GM18508 (cell line): ENCODE results near the gene RNGTT.

ENCODE experiments used
- ATAC-seq: cut with Tn5 transposase; IDR thresholded peaks from one replicate; pipeline ENCODE4 v1.9.1; 2021; ENCODE audit warnings: moderate number of reproducible peaks; ENCODE audit not compliant: insufficient read depth, unreplicated experiment

RNGTT gene

GRCh38 chr6:88671624-88672023, 291.8 kb downstream of the RNGTT start:
- ATAC-seq = no peak

GRCh38 chr6:88670369-88670768, 293.0 kb downstream of the RNGTT start:
- no peak for ATAC-seq

GRCh38 chr6:88669475-88669874, 293.9 kb downstream of the RNGTT start:
- ATAC-seq = no peak

- ATAC-seq = no peak
These were observed 296.5 kb downstream of the RNGTT start for GRCh38 chr6:88666901-88667300.

GRCh38 chr6:88665131-88665530, 298.3 kb downstream of the RNGTT start:
- no peak for ATAC-seq

GRCh38 chr6:88663801-88664200, 299.6 kb downstream of the RNGTT start:
- ATAC-seq = no peak

GRCh38 chr6:88662653-88663174, 300.7 kb downstream of the RNGTT start:
- no peak for ATAC-seq

- peak; percentile 54 for ATAC-seq
These were observed 301.2 kb downstream of the RNGTT start for GRCh38 chr6:88662163-88662580.

GRCh38 chr6:88661136-88661535, 302.3 kb downstream of the RNGTT start:
- ATAC-seq = no peak

- no peak for ATAC-seq
These were observed 307.8 kb downstream of the RNGTT start for GRCh38 chr6:88655586-88655985.

- no peak for ATAC-seq
These were observed 309.5 kb downstream of the RNGTT start for GRCh38 chr6:88653936-88654335.

- no peak for ATAC-seq
These were observed 312.0 kb downstream of the RNGTT start for GRCh38 chr6:88651400-88651799.

- ATAC-seq = no peak
These were observed 312.4 kb downstream of the RNGTT start for GRCh38 chr6:88650979-88651378.

GRCh38 chr6:88650029-88650619, 313.3 kb downstream of the RNGTT start:
- peak; percentile 97 for ATAC-seq

- ATAC-seq = peak; percentile 93
These were observed 322.1 kb downstream of the RNGTT start for GRCh38 chr6:88641178-88641903.

GRCh38 chr6:88637761-88638545, 325.5 kb downstream of the RNGTT start:
- ATAC-seq = no peak

GRCh38 chr6:88636871-88637270, 326.5 kb downstream of the RNGTT start:
- no peak for ATAC-seq

- ATAC-seq = no peak
These were observed 329.6 kb downstream of the RNGTT start for GRCh38 chr6:88633782-88634181.

GRCh38 chr6:88631830-88632229, 331.6 kb downstream of the RNGTT start:
- no peak for ATAC-seq

GRCh38 chr6:88629838-88630494, 333.5 kb downstream of the RNGTT start:
- no peak for ATAC-seq

GRCh38 chr6:88626460-88626859, 337.0 kb downstream of the RNGTT start:
- no peak for ATAC-seq
